Astrocyte of the cerebellum (primary cell): ENCODE results near the gene KBTBD13.
A peak's percentile ranks its signal among the peaks of the same experiment; 100 is the strongest.
"Not testable (repeated sequence)": the region's sequence is repeated elsewhere in the genome, so short reads cannot be mapped to it uniquely, and the experiment has no call there.

ENCODE experiments used
- DNase-seq: peaks from one replicate; pipeline ENCODE4 v3.0.0-alpha.2; 2011; ENCODE audit warnings: low read depth
- H3K4me3 ChIP-seq: 2 replicates; pipeline ENCODE4 v1.5.1; 2011; ENCODE audit warnings: mild to moderate bottlenecking, low read depth, low read length, moderate library complexity
- in situ Hi-C: cut with HindIII; loops from 2 replicates; pipeline ENCODE4 v1.10.0; 2017; ENCODE audit warnings: low sequenced_read_pairs
- TF ChIP-seq, protein P1 (sequence below): IDR thresholded peaks from 2 replicates; pipeline ENCODE4 v1.5.1; 2012; ENCODE audit warnings: low read length, low read depth, moderate library complexity, mild to moderate bottlenecking; ENCODE audit errors: missing control alignments

The KBTBD13 gene

DNA sequence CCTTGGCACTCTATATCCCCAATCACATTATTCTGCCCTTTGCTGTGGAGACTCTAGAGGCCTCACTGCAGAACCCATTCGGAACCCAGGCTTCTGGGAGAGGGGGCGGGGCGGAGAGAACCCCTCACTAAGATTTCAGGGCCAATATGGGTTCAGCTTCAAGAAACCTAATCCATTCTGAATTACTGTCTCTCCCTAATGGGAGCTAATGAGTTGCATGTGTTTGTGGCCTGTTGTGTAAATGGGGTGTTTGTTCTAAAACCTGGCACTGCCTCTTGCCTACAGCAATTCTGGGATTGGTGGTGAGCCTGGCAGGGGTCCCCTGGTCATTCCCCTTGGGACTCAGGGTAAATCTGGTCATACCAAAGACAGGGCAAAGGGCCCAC lies 8.2 kb upstream of the KBTBD13 start:
- H3K4me3 ChIP-seq = no peak overlapping the region
- DNase-seq = no peak
- in situ Hi-C loops = no loop called here
- TF ChIP-seq, protein P1, sequence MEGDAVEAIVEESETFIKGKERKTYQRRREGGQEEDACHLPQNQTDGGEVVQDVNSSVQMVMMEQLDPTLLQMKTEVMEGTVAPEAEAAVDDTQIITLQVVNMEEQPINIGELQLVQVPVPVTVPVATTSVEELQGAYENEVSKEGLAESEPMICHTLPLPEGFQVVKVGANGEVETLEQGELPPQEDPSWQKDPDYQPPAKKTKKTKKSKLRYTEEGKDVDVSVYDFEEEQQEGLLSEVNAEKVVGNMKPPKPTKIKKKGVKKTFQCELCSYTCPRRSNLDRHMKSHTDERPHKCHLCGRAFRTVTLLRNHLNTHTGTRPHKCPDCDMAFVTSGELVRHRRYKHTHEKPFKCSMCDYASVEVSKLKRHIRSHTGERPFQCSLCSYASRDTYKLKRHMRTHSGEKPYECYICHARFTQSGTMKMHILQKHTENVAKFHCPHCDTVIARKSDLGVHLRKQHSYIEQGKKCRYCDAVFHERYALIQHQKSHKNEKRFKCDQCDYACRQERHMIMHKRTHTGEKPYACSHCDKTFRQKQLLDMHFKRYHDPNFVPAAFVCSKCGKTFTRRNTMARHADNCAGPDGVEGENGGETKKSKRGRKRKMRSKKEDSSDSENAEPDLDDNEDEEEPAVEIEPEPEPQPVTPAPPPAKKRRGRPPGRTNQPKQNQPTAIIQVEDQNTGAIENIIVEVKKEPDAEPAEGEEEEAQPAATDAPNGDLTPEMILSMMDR = no peak

DNA sequence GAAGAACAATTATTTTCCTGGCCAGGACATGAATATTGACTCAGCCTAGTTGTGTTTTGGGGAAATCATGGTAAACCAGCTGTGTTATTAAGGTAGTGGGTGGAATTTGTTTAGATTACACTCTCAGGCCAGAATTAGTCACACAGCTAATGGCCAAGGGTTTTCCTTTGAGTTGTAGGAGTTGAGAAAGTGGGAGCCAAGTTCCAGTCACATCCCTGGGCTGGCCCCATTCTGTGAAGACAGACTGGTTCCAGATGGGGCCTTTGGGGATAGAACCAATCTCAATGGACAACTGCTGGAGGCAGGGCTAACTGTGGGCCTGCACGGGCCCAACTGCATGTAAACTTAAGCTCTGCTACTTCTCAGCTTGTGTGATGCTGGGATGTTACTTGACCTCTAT lies 7.4 kb upstream of the KBTBD13 start:
- peak; percentile 78 for DNase-seq
- TF ChIP-seq, protein P1 = no peak
- H3K4me3 ChIP-seq = no peak overlapping the region
- in situ Hi-C loops = no loop called here

DNA sequence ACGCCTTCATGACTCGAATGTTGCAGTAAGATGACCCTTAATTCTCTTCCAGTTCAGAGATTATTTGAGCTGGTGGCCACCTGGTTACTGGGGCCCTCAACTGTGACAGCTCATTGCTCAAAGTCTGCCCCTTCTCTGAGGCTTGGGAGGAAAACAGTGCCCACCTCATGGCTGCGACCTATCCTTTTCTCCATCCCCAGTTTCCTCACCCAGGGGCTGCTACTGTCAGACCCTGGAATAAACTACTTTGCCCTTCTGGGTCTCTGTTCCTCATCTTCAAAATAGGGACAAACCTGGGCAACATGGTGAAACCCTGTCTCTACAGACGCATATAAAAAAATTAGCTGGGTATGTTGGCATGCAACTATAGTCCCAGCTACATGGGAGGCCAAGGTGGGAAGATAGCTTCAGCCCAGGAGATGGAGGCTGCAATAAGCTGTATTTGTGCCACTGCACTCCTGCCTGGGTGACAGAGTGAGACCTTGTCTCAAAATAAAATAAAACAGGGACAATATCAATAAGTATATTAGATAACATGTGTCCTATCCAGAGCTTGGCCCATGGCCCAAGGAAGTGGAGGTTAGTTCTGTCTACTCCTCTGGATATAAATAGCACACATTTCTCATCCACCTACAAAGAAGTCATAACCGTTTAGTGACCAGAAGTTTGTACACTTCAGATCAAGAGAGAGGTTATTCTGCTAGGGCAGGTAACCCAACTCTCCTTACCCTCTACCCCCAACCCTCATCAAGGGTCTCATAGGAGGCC lies 6.6 kb upstream of the KBTBD13 start:
- TF ChIP-seq, protein P1 = no peak
- H3K4me3 ChIP-seq = no peak overlapping the region
- DNase-seq = no peak
- in situ Hi-C loops = no loop called here

DNA sequence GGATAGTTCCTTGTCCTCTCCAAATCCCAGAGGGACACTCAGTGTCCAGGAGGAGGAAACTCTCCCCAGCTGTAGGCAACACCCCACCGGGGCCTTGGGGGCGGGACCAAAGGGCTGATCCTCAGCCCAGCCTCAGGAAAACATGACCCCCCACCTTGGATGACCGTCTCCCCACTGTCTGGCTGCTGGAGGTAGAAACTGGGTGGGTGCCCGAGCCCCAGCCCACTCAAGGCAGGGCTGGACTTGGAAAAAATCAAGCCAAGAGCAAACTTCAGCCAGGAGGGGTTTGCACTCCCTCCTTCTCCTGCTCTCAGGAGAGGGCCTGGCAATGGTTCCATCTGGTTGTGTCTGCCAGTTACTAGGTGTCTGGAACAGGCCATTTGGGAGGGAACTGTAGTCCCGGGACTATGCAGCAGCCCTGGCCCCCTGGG lies 5.2 kb upstream of the KBTBD13 start:
- DNase-seq = no peak
- in situ Hi-C loops = no loop called here
- TF ChIP-seq, protein P1 = no peak

DNA sequence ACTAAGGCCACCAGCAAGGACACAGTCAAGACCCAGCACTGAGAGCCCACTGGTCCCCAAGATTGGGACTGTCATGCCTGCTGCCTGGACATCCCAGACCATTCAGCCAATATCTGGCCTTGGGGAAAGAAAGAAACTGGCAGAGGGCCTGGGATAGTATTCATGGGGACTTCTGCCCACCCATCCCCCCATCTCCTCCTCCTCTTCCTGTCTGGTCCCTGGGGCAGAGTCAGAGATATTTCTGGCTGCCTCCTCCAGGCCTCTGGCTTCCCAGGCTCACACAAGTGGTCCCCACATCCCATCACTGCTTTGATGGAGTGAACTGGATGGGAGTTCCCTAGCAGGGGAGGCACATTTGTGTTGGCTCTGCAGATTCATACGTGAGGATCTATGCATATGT lies 4.5 kb upstream of the KBTBD13 start:
- in situ Hi-C loops = no loop called here
- no peak overlapping the region for H3K4me3 ChIP-seq
- DNase-seq = no peak
- TF ChIP-seq, protein P1 = no peak

More for the DNA sequence above, 5.2 kb upstream of the KBTBD13 start:
- no peak overlapping the region for H3K4me3 ChIP-seq

DNA sequence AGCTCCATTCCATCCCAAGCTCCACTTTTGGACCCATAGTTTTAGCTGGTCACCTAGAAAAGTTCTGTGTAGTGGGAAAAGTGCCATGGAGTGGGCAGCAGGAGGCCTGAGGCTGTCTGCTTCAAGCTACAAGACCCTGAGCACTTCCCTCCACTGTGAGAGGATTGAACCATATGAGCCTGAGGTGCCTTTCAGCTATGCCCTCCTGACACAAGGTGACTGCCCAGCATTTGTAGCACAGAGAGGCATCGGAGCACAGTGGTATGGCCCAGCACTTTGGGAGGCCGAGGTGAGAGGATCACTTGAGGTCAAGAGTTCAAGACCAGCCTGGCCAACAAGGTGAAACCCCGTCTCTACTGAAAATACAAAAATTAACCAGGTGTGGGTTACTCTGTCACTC lies 3.9 kb upstream of the KBTBD13 start:
- TF ChIP-seq, protein P1 = no peak
- DNase-seq = no peak
- H3K4me3 ChIP-seq = no peak overlapping the region
- in situ Hi-C loops = no loop called here

DNA sequence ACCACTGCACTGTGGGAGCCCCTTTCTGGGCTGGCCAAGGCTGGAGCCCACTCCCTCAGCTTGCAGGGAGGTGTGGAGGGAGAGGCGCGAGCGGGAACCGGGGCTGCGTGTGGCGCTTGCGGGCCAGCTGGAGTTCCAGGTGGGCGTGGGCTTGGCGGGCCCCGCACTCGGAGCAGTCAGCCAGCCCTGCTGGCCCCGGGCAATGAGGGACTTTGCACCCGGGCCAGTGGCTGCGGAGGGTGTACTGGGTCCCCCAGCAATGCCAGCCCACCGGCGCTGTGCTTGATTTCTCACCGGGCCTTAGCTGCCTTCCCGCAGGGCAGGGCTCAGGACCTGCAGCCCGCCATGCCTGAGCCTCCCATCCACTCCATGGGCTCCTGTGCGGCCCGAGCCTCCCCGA lies 1.6 kb upstream of the KBTBD13 start:
- H3K4me3 ChIP-seq, DNase-seq, in situ Hi-C loops: not testable (repeated sequence)

DNA sequence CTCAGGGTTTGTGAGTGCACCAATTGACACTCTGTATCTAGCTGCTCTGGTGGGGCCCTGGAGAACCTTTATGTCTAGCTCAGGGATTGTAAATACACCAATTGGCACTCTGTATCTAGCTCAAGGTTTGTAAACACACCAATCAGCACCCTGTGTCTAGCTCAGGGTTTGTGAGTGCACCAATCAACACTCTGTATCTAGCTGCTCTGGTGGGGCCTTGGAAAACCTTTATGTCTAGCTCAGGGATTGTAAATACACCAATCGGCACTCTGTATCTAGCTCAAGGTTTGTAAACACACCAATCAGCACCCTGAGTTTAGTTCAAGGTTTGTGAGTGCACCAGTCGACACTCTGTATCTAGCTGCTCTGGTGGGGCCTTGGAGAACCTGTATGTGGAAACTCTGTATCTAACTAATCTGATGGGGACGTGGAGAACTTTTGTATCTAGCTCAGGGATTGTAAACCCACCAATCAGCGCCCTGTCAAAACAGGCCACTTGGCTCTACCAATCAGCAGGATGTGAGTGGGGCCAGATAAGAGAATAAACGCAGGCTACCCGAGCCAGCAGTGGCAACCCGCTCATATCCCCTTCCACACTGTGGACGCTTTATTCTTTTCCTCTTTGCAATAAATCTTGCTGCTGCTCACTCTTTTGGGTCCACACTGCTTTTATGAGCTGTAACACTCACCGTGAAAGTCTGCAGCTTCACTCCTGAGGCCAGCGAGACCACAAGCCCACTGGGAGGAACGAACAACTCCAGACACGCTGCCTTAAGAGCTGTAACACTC lies 745 bp upstream of the KBTBD13 start:
- in situ Hi-C loops, H3K4me3 ChIP-seq, DNase-seq: not testable (repeated sequence)
